ENCODE measurements around the gene KCTD6. TPM values are rescaled to one million over a fixed set of nuclear protein-coding genes. Genes with fewer than 3 reads are reported as not detected.

Gene KCTD6
- total and polyA plus RNA-seq, 2 of the 4 experiments (the other 2 are of a cell fraction): 7.0 to 9.2 TPM

DNA sequence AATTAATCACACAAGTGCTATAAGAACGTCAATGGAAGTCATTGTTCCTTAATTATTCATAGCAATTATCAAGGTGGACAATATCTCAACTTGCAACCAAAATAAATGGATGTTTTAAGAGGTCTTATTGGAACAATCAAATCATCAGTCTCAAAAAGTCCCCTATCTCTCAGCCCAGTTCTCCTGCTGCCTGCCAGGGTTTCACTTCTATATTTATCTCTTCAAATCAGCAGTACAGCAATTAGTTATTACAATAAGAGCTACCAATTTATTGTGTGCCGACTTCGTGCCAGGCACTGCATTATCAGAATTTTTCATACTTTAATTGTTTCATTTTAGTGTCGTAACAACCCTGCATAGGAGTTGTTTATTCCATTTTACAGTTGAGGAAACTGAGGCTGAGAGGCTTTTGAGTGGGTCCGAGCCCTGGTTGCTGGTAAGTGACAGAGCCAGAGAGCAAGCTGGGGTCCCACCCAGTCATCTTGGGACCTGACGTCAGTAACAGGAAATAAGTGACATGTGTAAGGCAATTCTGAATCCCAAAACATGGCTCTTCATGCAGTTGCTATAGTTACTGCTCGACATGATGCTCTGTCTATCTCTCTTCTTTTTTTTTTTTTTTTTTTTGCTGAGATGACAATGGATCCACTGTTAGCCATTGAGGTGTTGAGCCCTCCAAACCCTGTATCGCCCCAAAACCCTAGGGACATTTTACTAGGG, 8.8 kb upstream of the KCTD6 start:
- Histone ChIP-seq H3K9ac (ENCODE audit: low read depth, low read length) (no peak overlapping the region), H3K9me1 (ENCODE audit: insufficient read depth, low read length) (peaks cover 15% of the 10 kb centered on the region), H3K79me1 (ENCODE audit: low read depth in 1 of 2, low read length in 2 of 2) (no peaks in the 10 kb centered on the region), H2AFZ (replicated peaks; ENCODE audit: low read length, poor library complexity) (no peak overlapping the region), H2AK9ac (replicated peaks; ENCODE audit: low read depth, low read length, poor library complexity) (no peak overlapping the region), H3K4ac (ENCODE audit: low read depth, low read length) (no peak overlapping the region), H3K36me3 (ENCODE audit: control insufficient read depth, insufficient read depth, low read length) (no peaks in the 10 kb centered on the region), H3K4me2 (ENCODE audit: low read depth, low read length) (no peak overlapping the region), H2BK5ac (ENCODE audit: low read depth, low read length, poor library complexity, severe bottlenecking) (no peak overlapping the region), H4K5ac (ENCODE audit: low read depth, low read length) (no peak overlapping the region), H3K4me1 (ENCODE audit: control insufficient read depth, insufficient read depth, low read length) (peaks cover 8% of the 10 kb centered on the region), H2BK20ac (ENCODE audit: low read depth, low read length) (no peak overlapping the region), H4K20me1 (ENCODE audit: insufficient read depth, low read length) (no peaks in the 10 kb centered on the region), H3K27me3 (ENCODE audit: control insufficient read depth, insufficient read depth, low read length) (peaks cover 3% of the 10 kb centered on the region; the same call in 1 of the 2 replicates), H2BK15ac (ENCODE audit: low read depth, low read length) (no peak overlapping the region), H3K18ac (ENCODE audit: low read depth, low read length) (no peak overlapping the region), H4K8ac (ENCODE audit: low read depth in 2 of 2, low read length in 2 of 2) (no peak overlapping the region), H3K9me3 (ENCODE audit: control insufficient read depth, insufficient read depth, low read length) (peaks cover 8% of the 10 kb centered on the region), H4K91ac (ENCODE audit: insufficient read depth, low read depth, low read length) (no peak overlapping the region), H3K56ac (ENCODE audit: extremely low read depth, insufficient read depth, low read length) (no peak overlapping the region), H3K4me3 (ENCODE audit: insufficient read depth, low read depth, low read length) (no peak overlapping the region), H2BK120ac (ENCODE audit: low read depth, low read length) (no peak overlapping the region), H2AK5ac (ENCODE audit: low read depth, low read length) (no peak overlapping the region), H3K14ac (replicated peaks; ENCODE audit: low read depth, low read length) (no peak overlapping the region), H3K23ac (ENCODE audit: low read depth, low read length) (no peak overlapping the region), H3K27ac (ENCODE audit: insufficient read depth, low read length) (no peak overlapping the region)
- in situ Hi-C loops (cut with MboI; ENCODE audit: low sequenced_read_pairs) (no loop called here), dilution Hi-C loops (cut with HindIII; ENCODE audit: low sequenced_read_pairs, unreplicated experiment) (no loop called here), intact Hi-C loops (cut with micrococcal nuclease) (no loop called here)
- WGBS, 2 experiments (ENCODE audit: extremely low coverage in 2 of 2, insufficient read length in 1 of 2): 60% methylated on average over 1 of the region's 8 CpGs; no CpG with 5 or more reads in 1 of the 2 experiments
- ChIA-PET POLR2A (ENCODE audit: unreplicated experiment) (no interaction called here), CTCF (interaction anchor here (0.7 to 1.1 kb wide), 2 partner anchors 9 to 416 kb away, joined by 3 to 4 read pairs; no protein-coding TSS in a partner anchor)
- no TSS peak for BruUV-seq (replicated peaks)
- no peak for TF ChIP-seq BHLHE40 (IDR thresholded peaks at IDR 0.05; ENCODE audit: low read depth, low read length)
- TF ChIP-seq FOS (IDR thresholded peaks at IDR 0.05; ENCODE audit: low read depth, low read length): no peak
- TF ChIP-seq, protein P1, sequence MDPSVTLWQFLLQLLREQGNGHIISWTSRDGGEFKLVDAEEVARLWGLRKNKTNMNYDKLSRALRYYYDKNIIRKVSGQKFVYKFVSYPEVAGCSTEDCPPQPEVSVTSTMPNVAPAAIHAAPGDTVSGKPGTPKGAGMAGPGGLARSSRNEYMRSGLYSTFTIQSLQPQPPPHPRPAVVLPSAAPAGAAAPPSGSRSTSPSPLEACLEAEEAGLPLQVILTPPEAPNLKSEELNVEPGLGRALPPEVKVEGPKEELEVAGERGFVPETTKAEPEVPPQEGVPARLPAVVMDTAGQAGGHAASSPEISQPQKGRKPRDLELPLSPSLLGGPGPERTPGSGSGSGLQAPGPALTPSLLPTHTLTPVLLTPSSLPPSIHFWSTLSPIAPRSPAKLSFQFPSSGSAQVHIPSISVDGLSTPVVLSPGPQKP (IDR thresholded peaks at IDR 0.05; ENCODE audit: borderline replicate concordance, low read depth, low read length): no peak
- TF ChIP-seq CEBPB (IDR thresholded peaks at IDR 0.05; ENCODE audit: low read depth, low read length): no peak
- no peak for TF ChIP-seq RFX5 (IDR thresholded peaks at IDR 0.05; ENCODE audit: low read depth, low read length)
- no peak for TF ChIP-seq POLR2A (IDR thresholded peaks at IDR 0.05; ENCODE audit: low read depth, low read length)
- TF ChIP-seq NFE2L2 (IDR thresholded peaks at IDR 0.05; ENCODE audit: low read depth, low read length): no peak
- no peak for TF ChIP-seq MAFK (IDR thresholded peaks at IDR 0.05; ENCODE audit: low read depth, low read length)
- TF ChIP-seq RAD21 (IDR thresholded peaks at IDR 0.05; ENCODE audit: low read length): no peak
- TF ChIP-seq, protein P2, sequence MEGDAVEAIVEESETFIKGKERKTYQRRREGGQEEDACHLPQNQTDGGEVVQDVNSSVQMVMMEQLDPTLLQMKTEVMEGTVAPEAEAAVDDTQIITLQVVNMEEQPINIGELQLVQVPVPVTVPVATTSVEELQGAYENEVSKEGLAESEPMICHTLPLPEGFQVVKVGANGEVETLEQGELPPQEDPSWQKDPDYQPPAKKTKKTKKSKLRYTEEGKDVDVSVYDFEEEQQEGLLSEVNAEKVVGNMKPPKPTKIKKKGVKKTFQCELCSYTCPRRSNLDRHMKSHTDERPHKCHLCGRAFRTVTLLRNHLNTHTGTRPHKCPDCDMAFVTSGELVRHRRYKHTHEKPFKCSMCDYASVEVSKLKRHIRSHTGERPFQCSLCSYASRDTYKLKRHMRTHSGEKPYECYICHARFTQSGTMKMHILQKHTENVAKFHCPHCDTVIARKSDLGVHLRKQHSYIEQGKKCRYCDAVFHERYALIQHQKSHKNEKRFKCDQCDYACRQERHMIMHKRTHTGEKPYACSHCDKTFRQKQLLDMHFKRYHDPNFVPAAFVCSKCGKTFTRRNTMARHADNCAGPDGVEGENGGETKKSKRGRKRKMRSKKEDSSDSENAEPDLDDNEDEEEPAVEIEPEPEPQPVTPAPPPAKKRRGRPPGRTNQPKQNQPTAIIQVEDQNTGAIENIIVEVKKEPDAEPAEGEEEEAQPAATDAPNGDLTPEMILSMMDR (conservative IDR thresholded peaks at IDR 0.05; ENCODE audit: low read depth, low read length): no peak
- no peak for TF ChIP-seq MAZ (IDR thresholded peaks at IDR 0.05; ENCODE audit: borderline replicate concordance, low read depth, low read length)
- no peak for TF ChIP-seq RCOR1 (IDR thresholded peaks at IDR 0.05; ENCODE audit: insufficient replicate concordance, low read length)
- TF ChIP-seq SMC3 (IDR thresholded peaks at IDR 0.05; ENCODE audit: low read depth, low read length): no peak
- no peak for TF ChIP-seq MXI1 (IDR thresholded peaks at IDR 0.05; ENCODE audit: borderline replicate concordance, low read depth, low read length)
- TF ChIP-seq CHD1 (IDR thresholded peaks at IDR 0.05; ENCODE audit: low read depth, low read length): no peak
- no peak for ATAC-seq (ENCODE audit: low read depth)
- DNase-seq: no peak

Data from IMR-90 (cell line).